AG09319 (cell line): Measurements from ENCODE around the gene AMZ1.

Experiments
- DNase-seq: peaks from one replicate; pipeline ENCODE4 v3.0.0-alpha.2; 2010; ENCODE audit warnings: low read depth; ENCODE audit errors: extremely low read depth
- CTCF ChIP-seq: IDR thresholded peaks from 2 replicates; pipeline ENCODE4 v1.5.1; 2011; ENCODE audit warnings: low read depth, mild to moderate bottlenecking, inconsistent platforms, low read length, moderate library complexity

The AMZ1 gene

GRCh38 chr7:2699289-2699620 is 11.3 kb downstream of the AMZ1 start:
- no peak for DNase-seq
- TF ChIP-seq CTCF: no peak

DNA sequence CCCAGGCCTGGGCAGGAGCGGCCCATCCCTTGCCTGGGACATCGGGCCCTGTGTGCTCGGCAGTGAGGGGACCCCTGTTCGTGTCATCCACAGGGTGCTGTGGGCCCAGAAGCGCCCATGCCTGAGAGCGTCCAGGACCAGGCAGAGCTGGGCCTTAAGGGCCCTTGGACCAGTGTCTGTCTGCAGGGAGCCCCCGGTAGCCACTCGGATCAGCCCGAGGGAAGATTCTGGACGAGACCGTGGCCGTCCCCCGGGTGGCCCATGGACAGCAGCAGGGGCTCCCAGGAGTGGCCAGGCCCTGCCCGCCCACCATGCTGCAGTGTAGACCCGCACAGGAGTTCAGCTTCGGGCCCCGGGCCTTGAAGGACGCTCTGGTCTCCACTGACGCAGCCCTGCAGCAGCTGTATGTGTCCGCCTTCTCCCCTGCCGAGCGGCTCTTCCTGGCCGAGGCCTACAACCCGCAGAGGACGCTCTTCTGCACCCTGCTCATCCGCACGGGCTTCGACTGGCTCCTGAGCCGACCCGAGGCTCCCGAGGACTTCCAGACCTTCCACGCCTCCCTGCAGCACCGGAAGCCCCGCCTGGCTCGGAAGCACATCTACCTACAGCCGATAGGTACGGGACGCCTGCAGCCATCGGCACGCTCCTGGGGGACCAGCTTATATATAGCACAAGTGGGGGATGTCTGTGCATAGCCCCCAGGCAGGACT is 12.3 kb downstream of the AMZ1 start:
- no peak for TF ChIP-seq CTCF
- DNase-seq: no peak

- no peak for TF ChIP-seq CTCF
- no peak for DNase-seq
Measured at GRCh38 chr7:2701424-2701823, 13.4 kb downstream of the AMZ1 start.

DNA sequence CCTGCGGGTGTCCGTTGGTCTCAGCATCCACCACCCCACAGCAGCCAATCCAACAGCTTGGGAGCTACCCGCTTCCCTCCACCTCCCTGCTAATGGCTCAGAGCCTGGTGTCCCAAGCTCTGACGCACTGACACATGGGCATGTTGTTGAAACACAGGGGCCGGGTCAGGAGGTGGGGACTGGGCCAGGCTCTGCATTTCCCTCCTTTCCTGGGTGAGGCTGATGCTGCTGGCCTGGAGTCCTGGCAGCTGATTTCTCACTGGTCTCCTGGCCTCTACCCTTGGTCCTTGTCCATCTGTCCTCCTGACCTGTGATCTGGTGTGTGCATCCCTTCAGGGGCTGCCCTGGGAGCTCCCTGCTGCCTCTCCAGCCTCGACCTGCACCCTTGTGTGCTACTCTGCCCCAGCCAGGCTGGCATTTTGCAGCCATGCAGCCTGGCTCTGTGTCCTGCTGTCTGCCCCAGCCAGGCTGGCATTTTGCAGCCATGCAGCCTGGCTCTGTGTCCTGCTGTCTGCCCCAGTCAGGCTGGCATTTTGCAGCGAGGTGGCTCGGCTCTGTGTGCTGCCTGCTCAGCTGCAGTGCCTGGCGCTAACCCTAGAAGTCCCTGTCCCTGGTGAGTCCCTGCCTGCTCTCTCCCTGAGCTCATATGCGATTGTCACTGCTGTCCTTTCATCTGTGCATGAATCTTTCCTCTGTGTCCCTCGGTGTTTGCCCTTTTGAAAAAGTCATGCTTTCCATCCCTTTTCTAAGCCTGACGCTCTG is 14.0 kb downstream of the AMZ1 start:
- no peak for DNase-seq
- TF ChIP-seq CTCF: no peak

DNA sequence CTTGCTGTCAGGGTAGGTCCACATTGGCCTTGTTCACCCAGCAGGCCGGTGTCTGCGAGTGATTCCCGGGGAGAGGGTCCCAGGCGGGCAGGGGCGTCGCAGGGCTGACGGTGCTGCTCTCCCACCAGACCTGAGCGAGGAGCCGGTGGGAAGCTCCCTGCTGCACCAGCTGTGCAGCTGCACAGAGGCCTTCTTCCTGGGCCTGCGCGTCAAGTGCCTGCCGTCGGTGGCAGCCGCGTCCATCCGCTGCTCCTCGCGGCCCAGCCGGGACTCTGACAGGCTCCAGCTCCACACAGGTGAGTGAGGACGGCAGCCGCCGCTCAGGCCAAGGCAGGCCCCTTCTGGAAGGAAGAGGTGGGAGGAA is 14.6 kb downstream of the AMZ1 start:
- DNase-seq: no peak
- TF ChIP-seq CTCF: no peak

DNA sequence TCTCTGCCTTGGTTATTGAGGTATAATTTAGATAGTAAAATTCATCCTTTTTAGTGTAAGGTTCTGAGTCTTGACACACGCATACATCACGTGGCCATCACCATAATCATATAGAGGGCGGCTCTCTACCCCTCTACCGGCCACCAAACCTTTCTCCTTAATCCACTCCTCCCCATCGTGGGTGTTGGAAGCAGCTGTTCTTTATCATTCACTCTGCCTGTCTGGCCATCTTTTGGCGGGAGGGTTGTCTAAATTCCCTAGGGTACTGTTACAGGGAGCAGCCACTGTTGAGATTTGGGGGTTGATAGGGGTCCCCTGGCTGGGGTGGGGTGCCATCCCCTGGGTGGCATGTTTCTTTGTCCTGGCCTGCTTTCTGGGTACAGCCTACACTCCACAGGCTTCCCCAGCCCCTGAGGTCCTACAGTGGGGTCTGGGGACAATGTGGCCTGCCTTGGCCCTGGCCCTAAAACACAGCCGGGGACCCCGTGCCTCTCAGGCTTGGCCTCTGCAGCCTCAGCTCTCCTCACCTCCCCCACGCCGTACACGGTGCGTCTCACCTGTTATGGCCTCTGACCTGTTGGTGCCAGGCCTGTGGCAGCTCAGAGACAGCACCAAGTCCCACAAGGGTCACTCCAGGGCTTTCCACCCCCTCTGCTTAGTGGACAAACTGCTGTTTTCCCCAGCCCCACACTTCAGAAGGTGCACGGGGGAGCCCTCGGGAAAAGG is 17.5 kb downstream of the AMZ1 start:
- DNase-seq: no peak
- no peak for TF ChIP-seq CTCF

DNA sequence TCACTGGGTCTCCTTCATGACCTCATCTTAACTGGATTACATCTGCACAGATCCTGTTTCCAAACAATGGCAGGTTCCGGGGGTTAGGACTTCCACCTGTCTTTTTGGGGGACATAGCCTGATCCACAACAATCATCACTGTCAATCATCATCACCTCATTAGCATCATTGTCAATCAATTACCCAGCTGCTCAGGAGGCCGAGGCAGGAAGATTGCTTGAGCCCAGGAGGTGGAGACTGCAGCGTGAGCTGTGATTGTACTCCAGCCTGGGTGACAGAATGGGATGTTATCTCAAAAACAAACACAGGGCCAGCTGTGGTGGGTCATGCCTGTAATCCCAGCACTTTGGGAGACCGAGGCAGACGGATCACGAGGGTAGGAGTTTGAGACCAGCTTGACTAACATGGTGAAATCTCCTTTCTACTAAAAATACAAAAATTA is 18.7 kb downstream of the AMZ1 start:
- DNase-seq: no peak
- TF ChIP-seq CTCF: no peak
